Parathyroid adenoma (tissue), 2 donors: ENCODE data around the gene VAPB.

Experiments used
- H2AFZ ChIP-seq: fragments of 300-600 bp; sonication (generic); one replicate; pipeline ENCODE4 v1.7.0; 2017; ENCODE audit warnings: antibody characterized with exemption, mild to moderate bottlenecking
- H3K27ac ChIP-seq: fragments of 300-600 bp; sonication (generic); one replicate; pipeline ENCODE4 v1.7.0; 2017
- H3K27me3 ChIP-seq: fragments of 300-600 bp; sonication (generic); one replicate; pipeline ENCODE4 v1.7.0; 2017; ENCODE audit warnings: low read length; ENCODE audit not compliant: control insufficient read depth, insufficient read depth
- H3K36me3 ChIP-seq: fragments of 300-600 bp; sonication (generic); one replicate; pipeline ENCODE4 v1.7.0; 2017; ENCODE audit warnings: low read length; ENCODE audit not compliant: control insufficient read depth, insufficient read depth
- H3K4me1 ChIP-seq: fragments of 300-600 bp; sonication (generic); one replicate; pipeline ENCODE4 v1.7.0; 2017; ENCODE audit warnings: control low read depth
- H3K4me2 ChIP-seq: fragments of 300-600 bp; sonication (generic); one replicate; pipeline ENCODE4 v1.7.0; 2017; ENCODE audit warnings: low read length
- H3K4me3 ChIP-seq: fragments of 300-600 bp; sonication (generic); one replicate; pipeline ENCODE4 v1.7.0; 2017; ENCODE audit warnings: low read depth, low read length
- H3K79me2 ChIP-seq: fragments of 300-600 bp; sonication (generic); one replicate; pipeline ENCODE4 v1.7.0; 2017; ENCODE audit warnings: control low read depth
- H3K9ac ChIP-seq: fragments of 300-600 bp; sonication (generic); one replicate; pipeline ENCODE4 v1.7.0; 2017; ENCODE audit warnings: mild to moderate bottlenecking
- H3K9me3 ChIP-seq: fragments of 300-600 bp; sonication (generic); one replicate; pipeline ENCODE4 v1.7.0; 2017; ENCODE audit warnings: low read length; ENCODE audit not compliant: control insufficient read depth
- CTCF ChIP-seq: fragments of 300-600 bp; sonication (generic); IDR thresholded peaks from one replicate; pipeline ENCODE4 v1.7.0; 2017; ENCODE audit warnings: antibody characterized with exemption, mild to moderate bottlenecking
- donor health status: primary hyperparathyroidism.

The VAPB gene

GRCh38 chr20:58496429-58496769, 107.4 kb downstream of the VAPB start:
- Histone ChIP-seq H3K9me3 (no peaks in the 10 kb centered on the region), H2AFZ (no peak overlapping the region), H3K4me3 (no peak overlapping the region), H3K27me3 (no peaks in the 10 kb centered on the region), H3K27ac (no peak overlapping the region), H3K4me1 (no peaks in the 10 kb centered on the region), H3K9ac (no peak overlapping the region), H3K4me2 (no peak overlapping the region), H3K36me3 (no peaks in the 10 kb centered on the region), H3K79me2 (no peaks in the 10 kb centered on the region)
- no peak for TF ChIP-seq CTCF

- no peak overlapping the region for H3K27ac ChIP-seq
- no peaks in the 10 kb centered on the region for H3K27me3 ChIP-seq
- no peak overlapping the region for H3K4me2 ChIP-seq
- H3K4me1 ChIP-seq = no peaks in the 10 kb centered on the region
- H3K79me2 ChIP-seq = no peaks in the 10 kb centered on the region
- H3K9me3 ChIP-seq = no peaks in the 10 kb centered on the region
- no peak overlapping the region for H3K9ac ChIP-seq
- no peaks in the 10 kb centered on the region for H3K36me3 ChIP-seq
- no peak overlapping the region for H3K4me3 ChIP-seq
- TF ChIP-seq CTCF = no peak
- no peak overlapping the region for H2AFZ ChIP-seq
These were observed 108.1 kb downstream of the VAPB start for GRCh38 chr20:58497076-58497641.

GRCh38 chr20:58497724-58498469, 108.9 kb downstream of the VAPB start:
- H3K9ac ChIP-seq = no peak overlapping the region
- H3K4me3 ChIP-seq = no peak overlapping the region
- no peaks in the 10 kb centered on the region for H3K4me1 ChIP-seq
- no peak for TF ChIP-seq CTCF
- H3K27me3 ChIP-seq = no peaks in the 10 kb centered on the region
- no peak overlapping the region for H3K4me2 ChIP-seq
- H2AFZ ChIP-seq = no peak overlapping the region
- H3K9me3 ChIP-seq = no peaks in the 10 kb centered on the region
- no peaks in the 10 kb centered on the region for H3K79me2 ChIP-seq
- H3K27ac ChIP-seq = no peak overlapping the region
- no peaks in the 10 kb centered on the region for H3K36me3 ChIP-seq

GRCh38 chr20:58498470-58499068, 109.5 kb downstream of the VAPB start:
- Histone ChIP-seq H3K4me3 (no peak overlapping the region), H2AFZ (no peak overlapping the region), H3K27ac (no peak overlapping the region), H3K27me3 (no peaks in the 10 kb centered on the region), H3K9ac (no peak overlapping the region), H3K9me3 (no peaks in the 10 kb centered on the region), H3K4me1 (no peaks in the 10 kb centered on the region), H3K36me3 (no peaks in the 10 kb centered on the region), H3K79me2 (no peaks in the 10 kb centered on the region), H3K4me2 (no peak overlapping the region)
- TF ChIP-seq CTCF = no peak
